Measurements from ENCODE around the gene TGIF1.

The TGIF1 gene

GRCh38 chr18:3429121-3429520 is 20.9 kb upstream of the TGIF1 start:
- H3K4me3 ChIP-seq (ENCODE audit: low read depth, low read length) = no peak overlapping the region
- TF ChIP-seq CTCF (IDR thresholded peaks at IDR 0.05; ENCODE audit: low read depth, low read length) = no peak
- no peak for DNase-seq (ENCODE audit: low read depth, low spot score)
- in situ Hi-C loops (cut with HindIII; ENCODE audit: low sequenced_read_pairs) = no loop called here

- in situ Hi-C loops (cut with HindIII; ENCODE audit: low sequenced_read_pairs) = no loop called here
- DNase-seq (ENCODE audit: low read depth, low spot score) = no peak
- H3K4me3 ChIP-seq (ENCODE audit: low read depth, low read length) = no peak overlapping the region
- no peak for TF ChIP-seq CTCF (IDR thresholded peaks at IDR 0.05; ENCODE audit: low read depth, low read length)
Observed at GRCh38 chr18:3434685-3435084, 15.3 kb upstream of the TGIF1 start.

GRCh38 chr18:3440341-3440740 is 9.6 kb upstream of the TGIF1 start:
- TF ChIP-seq CTCF (IDR thresholded peaks at IDR 0.05; ENCODE audit: low read depth, low read length) = no peak
- H3K4me3 ChIP-seq (ENCODE audit: low read depth, low read length) = no peak overlapping the region
- in situ Hi-C loops (cut with HindIII; ENCODE audit: low sequenced_read_pairs) = no loop called here
- no peak for DNase-seq (ENCODE audit: low read depth, low spot score)

- peak; percentile 35 for TF ChIP-seq CTCF (IDR thresholded peaks at IDR 0.05; ENCODE audit: low read depth, low read length)
- DNase-seq (ENCODE audit: low read depth, low spot score) = peak; percentile 32
- no peak overlapping the region for H3K4me3 ChIP-seq (ENCODE audit: low read depth, low read length)
- in situ Hi-C loops (cut with HindIII; ENCODE audit: low sequenced_read_pairs) = no loop called here
Observed at GRCh38 chr18:3441290-3441689, 8.7 kb upstream of the TGIF1 start.

- no peak for DNase-seq (ENCODE audit: low read depth, low spot score)
- H3K4me3 ChIP-seq (ENCODE audit: low read depth, low read length) = no peak overlapping the region
- no peak for TF ChIP-seq CTCF (IDR thresholded peaks at IDR 0.05; ENCODE audit: low read depth, low read length)
- in situ Hi-C loops (cut with HindIII; ENCODE audit: low sequenced_read_pairs) = no loop called here
Observed at GRCh38 chr18:3442919-3443318, 7.1 kb upstream of the TGIF1 start.

GRCh38 chr18:3444296-3444695 is 5.7 kb upstream of the TGIF1 start:
- no peak for TF ChIP-seq CTCF (IDR thresholded peaks at IDR 0.05; ENCODE audit: low read depth, low read length)
- in situ Hi-C loops (cut with HindIII; ENCODE audit: low sequenced_read_pairs) = no loop called here
- no peak for DNase-seq (ENCODE audit: low read depth, low spot score)
- H3K4me3 ChIP-seq (ENCODE audit: low read depth, low read length) = no peak overlapping the region

- no peak for TF ChIP-seq CTCF (IDR thresholded peaks at IDR 0.05; ENCODE audit: low read depth, low read length)
- H3K4me3 ChIP-seq (ENCODE audit: low read depth, low read length) = no peak overlapping the region
- DNase-seq (ENCODE audit: low read depth, low spot score) = no peak
- in situ Hi-C loops (cut with HindIII; ENCODE audit: low sequenced_read_pairs) = no loop called here
Observed at GRCh38 chr18:3444954-3445353, 5.0 kb upstream of the TGIF1 start.
